Thymus (tissue), 11 donors: ENCODE data around the gene NFIC. TPM values are rescaled to one million over a fixed set of nuclear protein-coding genes. Genes with fewer than 3 reads are reported as not detected.
"Not testable (repeated sequence)": the region's sequence is repeated elsewhere in the genome, so short reads cannot be mapped to it uniquely, and the experiment has no call there.

Source experiments
- DNase-seq, 9 donors: peaks; one replicate each; pipeline ENCODE4 v3.0.0-alpha.2; 2013; ENCODE audit warnings: low spot score in 9 of 9, low read depth in 6 of 9, missing footprints in 1 of 9
- H3K27ac ChIP-seq, 2 donors: one replicate each; pipeline ENCODE4 v1.5.1; 2013; ENCODE audit warnings: control low read depth in 1 of 2, low read depth in 1 of 2, low read length in 1 of 2, mild to moderate bottlenecking in 1 of 2, moderate library complexity in 1 of 2
- H3K27me3 ChIP-seq, 2 donors: one replicate each; pipeline ENCODE4 v1.5.1; 2013; ENCODE audit warnings: low read length in 1 of 2; ENCODE audit not compliant: control insufficient read depth in 2 of 2, insufficient read depth in 1 of 2
- H3K36me3 ChIP-seq, 2 donors: one replicate each; pipeline ENCODE4 v1.5.1; 2013; ENCODE audit warnings: low read length in 1 of 2, mild to moderate bottlenecking in 1 of 2, moderate library complexity in 1 of 2; ENCODE audit not compliant: control insufficient read depth in 2 of 2, insufficient read depth in 2 of 2
- H3K4me1 ChIP-seq, 2 donors: one replicate each; pipeline ENCODE4 v1.5.1; 2013; ENCODE audit warnings: low read length in 2 of 2; ENCODE audit not compliant: control insufficient read depth in 2 of 2, insufficient read depth in 2 of 2
- H3K4me3 ChIP-seq, 2 donors: one replicate each; pipeline ENCODE4 v1.5.1; 2013; ENCODE audit warnings: low read length in 2 of 2, control low read depth in 1 of 2, mild to moderate bottlenecking in 1 of 2
- H3K9me3 ChIP-seq, 2 donors: one replicate each; pipeline ENCODE4 v1.5.1; 2013; ENCODE audit warnings: low read length in 1 of 2, mild to moderate bottlenecking in 1 of 2; ENCODE audit not compliant: control insufficient read depth in 2 of 2, insufficient read depth in 1 of 2
- WGBS: extraction: QIAGEN DNeasy Blood & Tissue Kit; methylation state at CpG from one replicate; pipeline ENCODE4 v1.1.7; 2013; 5-methylcytosine and 5-hydroxymethylcytosine counted together
- polyA plus RNA-seq: library from polyadenylated mRNA; stranded (reverse); fragments of 200-250 nt; gene quantifications from one replicate; pipeline ENCODE4 v1.2.3, GENCODE V29; 2013
- total RNA-seq: library from RNA; stranded (reverse); fragments of 120-200 nt; gene quantifications from one replicate; pipeline ENCODE4 v1.2.4, GENCODE V29; 2013
- donor health status: healthy.

Gene NFIC
- total and polyA plus RNA-seq, 2 donors, result 2.1 to 17.0 TPM

DNA sequence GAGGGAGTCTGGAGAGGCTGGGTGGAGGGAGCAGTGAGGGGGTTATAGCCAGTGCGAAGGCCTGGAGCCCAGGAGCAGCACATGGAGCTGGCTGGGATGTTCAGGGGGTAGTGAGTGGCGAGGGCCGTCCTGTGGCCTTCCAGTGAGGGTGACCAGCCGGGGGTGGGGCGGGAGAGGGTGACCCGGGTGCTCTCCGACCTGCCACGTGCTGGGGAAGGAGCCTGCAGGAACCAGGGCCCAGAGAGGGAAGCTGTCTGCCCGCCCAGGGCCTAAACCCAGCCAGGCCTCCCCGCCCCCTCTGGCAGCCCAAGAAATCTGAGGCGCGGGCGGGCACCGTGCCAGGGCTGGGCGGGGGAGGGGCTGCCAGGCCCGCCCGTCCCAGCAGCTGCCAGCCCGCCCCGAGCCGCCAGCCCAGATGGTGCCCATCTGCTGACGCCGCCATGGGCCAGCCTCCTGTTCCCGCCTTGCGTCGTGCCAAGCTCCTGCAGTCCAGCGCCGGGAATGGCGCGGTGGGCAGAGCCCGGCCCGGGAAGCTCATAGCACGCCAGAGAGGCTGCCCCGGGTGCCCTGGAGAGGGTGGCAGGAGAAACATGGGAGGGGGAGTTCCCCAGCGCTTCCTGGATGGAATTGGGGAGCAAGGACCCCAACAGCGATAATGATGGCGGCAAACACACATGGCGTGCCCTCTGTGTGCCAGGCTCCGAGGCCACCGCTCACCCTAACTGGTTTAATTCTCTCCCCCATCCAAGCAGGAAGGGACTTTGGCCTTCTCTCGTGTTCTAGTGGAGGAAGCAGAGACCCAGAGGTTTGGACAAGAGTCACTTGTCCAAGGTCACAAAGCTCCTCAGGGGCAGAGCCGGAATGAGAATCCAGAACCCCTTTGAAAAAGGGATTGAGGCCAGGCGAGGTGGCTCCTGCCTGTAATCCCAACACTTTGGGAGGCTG, 21.5 kb downstream of the NFIC start:
- no peak for DNase-seq
- Histone ChIP-seq H3K27me3 (no peaks in the 10 kb centered on the region), H3K9me3 (no peaks in the 10 kb centered on the region), H3K36me3 (peaks cover 0 to 8% of the 10 kb centered on the region in 2 donors), H3K4me1 (no peaks in the 10 kb centered on the region), H3K4me3 (no peak overlapping the region), H3K27ac (peak overlapping the region in 1 of 2 donors; percentile 42)
- 95% methylated on average over 42 of the region's 42 CpGs for WGBS

DNA sequence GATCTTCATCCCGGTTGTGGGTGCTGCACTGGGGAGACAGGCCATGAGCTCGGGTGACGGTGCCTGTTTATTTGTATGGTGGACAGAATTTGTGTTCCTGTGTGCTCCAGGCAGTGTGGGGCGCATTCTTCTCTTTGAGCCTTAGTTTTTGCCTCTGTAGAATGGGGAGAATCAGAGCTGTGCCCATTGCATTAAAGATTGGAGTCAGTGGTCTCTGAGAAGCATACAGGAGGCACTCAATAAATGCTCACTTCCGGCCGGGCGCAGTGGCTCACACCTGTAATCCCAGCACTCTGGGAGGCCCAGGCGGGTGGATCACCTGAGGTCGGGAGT, 23.0 kb downstream of the NFIC start:
- no peaks in the 10 kb centered on the region for H3K9me3 ChIP-seq

DNA sequence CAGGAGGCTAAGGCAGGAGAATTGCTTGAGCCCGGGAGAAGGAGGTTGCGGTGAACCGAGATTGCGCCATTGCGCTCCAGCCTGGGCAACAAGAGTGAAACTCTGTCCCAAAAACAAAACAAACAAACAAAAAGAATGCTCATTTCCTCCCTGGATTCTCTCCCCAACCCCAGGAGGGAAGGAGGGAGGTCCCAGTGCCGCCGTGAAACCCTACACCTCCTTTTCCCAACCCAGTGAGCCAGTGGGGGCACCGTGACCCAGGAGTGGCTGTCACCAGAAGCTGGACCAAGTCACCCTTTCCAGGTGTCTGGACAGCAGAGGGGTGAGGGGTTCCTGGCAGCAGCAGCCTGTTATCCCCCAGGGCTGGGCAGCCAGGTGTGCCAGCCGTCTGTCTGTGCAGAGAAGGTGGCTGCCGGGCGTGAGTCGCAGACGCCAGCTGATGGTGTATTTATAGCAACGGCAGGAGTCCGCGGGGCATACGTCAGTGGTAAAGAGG, 23.5 kb downstream of the NFIC start:
- H3K4me3 ChIP-seq, result no peak overlapping the region
- H3K27ac ChIP-seq, result peak overlapping the region in 1 of 2 donors; percentile 15
- H3K36me3 ChIP-seq, result peaks cover 0 to 4% of the 10 kb centered on the region in 2 donors
- whole genome bisulfite sequencing, result 93% methylated on average over 17 of the region's 17 CpGs
- no peak for DNase-seq
- H3K27me3 ChIP-seq, result no peaks in the 10 kb centered on the region
- no peaks in the 10 kb centered on the region for H3K9me3 ChIP-seq
- H3K4me1 ChIP-seq, result no peaks in the 10 kb centered on the region

More for the DNA sequence above, 23.0 kb downstream of the NFIC start:
- H3K36me3 ChIP-seq, result peaks cover 0 to 4% of the 10 kb centered on the region in 2 donors
- H3K4me1 ChIP-seq, result no peaks in the 10 kb centered on the region
- H3K27ac ChIP-seq, result no peak overlapping the region
- WGBS, result 96% methylated on average over 9 of the region's 9 CpGs
- H3K4me3 ChIP-seq, result no peak overlapping the region
- no peaks in the 10 kb centered on the region for H3K27me3 ChIP-seq
- DNase-seq, result no peak

DNA sequence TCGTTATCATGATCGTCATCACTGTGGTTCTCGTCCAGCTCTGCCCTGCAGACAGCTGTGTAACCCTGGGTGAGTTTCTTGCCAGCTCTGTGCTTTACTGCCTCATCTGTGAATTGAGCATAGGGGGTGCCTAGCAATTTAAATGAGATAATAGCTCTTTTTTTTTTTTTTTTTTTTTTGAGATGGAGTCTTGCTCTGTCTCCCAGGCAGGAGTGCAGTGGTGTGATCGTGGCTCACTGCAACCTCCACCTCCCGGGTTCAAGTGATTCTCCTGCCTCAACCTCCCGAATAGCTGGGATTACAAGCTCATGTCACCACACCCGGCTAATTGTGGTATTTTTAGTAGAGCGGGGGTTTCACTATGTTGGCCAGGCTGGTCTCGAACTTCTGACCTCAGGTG, 25.5 kb downstream of the NFIC start:
- 98% methylated on average over 9 of the region's 9 CpGs for WGBS
- H3K27me3 ChIP-seq, H3K4me1 ChIP-seq, H3K9me3 ChIP-seq, DNase-seq, H3K4me3 ChIP-seq, H3K36me3 ChIP-seq, H3K27ac ChIP-seq: not testable (repeated sequence)

DNA sequence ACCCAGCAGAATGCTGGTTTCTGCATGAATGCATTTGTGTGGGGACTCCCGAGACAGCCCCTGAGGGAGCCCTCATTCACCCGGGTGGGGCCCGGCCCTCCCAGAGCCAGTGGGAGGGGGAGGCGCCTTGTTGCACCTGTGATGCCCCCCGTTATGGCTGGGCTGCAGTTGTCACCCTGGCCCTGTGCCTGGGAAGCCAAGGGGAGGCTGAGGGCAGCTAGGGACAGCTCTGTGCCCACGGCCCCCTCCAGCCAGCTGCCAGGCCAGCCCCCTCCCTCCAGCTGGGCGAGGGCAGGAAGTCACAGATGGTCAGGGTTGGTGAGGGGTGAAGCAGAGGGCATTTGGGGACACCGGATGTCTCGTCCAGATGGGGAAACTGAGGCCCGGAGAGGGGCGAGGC, 26.1 kb downstream of the NFIC start:
- Histone ChIP-seq H3K27me3 (no peaks in the 10 kb centered on the region), H3K4me3 (no peak overlapping the region), H3K36me3 (peaks cover 0 to 4% of the 10 kb centered on the region in 2 donors), H3K27ac (no peak overlapping the region), H3K9me3 (no peaks in the 10 kb centered on the region), H3K4me1 (no peaks in the 10 kb centered on the region)
- DNase-seq, result no peak
- 91% methylated on average over 11 of the region's 11 CpGs for WGBS

DNA sequence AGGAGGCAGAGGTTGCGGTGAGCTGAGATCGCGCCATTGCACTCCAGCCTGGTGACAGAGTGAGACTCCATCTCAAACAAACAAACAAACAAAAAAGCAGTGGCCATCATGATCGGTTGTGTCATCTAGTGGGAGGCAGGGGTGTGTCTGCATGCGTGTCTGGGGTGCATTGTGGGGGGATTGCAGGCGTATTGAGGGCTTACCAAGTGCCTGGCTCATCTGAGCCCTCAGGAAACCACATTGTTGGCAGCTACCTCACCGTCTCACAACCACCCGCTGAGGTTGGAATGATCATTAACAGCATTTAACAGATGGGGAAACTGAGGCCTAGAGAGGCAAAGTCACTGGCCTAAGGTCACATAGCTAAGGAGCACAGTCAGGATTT, 30.5 kb downstream of the NFIC start:
- no peak overlapping the region for H3K4me3 ChIP-seq
- H3K27me3 ChIP-seq, result no peaks in the 10 kb centered on the region
- WGBS, result 93% methylated on average over 8 of the region's 8 CpGs
- H3K9me3 ChIP-seq, result no peaks in the 10 kb centered on the region
- DNase-seq, result no peak
- H3K36me3 ChIP-seq, result peaks cover 0 to 4% of the 10 kb centered on the region in 2 donors
- no peak overlapping the region for H3K27ac ChIP-seq
- H3K4me1 ChIP-seq, result peaks cover 0 to 4% of the 10 kb centered on the region in 2 donors

DNA sequence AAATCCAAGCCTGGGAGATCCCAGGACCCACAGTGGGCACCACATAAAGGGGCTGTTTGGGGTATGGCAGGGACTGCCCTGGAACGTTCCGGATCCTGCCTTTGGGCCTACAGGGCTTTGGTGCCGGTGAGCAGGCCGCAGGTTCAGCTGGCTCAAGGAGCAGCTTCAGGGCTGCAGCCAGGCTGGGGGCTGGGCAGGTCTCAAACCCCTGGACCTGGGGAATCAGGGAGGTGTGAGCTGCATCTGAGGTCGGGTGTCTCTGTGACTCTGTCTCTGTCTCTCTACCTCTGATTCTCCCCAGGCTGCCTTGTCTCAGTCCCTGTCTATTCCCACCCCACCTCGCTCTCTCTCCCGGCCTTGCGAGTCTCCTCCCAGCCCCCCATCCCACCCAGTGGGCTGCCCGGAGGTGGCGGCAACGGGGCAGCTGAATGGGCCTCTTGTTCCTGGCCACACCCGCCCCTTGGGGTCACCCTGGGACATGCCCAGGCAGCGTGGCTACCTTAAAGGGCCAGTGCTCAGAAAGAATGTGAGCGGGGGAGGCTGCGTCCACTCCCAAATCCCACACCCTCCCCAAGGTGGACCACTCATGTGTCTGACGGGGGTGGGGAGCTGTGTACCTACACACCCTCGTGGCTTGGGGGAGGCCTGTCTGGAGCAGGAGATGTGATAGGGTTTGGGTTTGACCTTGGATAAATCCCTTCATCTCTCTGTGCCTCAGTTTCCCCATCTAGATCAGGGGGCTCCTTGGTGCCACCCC, 31.1 kb downstream of the NFIC start:
- Histone ChIP-seq H3K36me3 (peaks cover 0 to 4% of the 10 kb centered on the region in 2 donors), H3K9me3 (peaks cover 0 to under 1% of the 10 kb centered on the region in 2 donors), H3K4me3 (no peak overlapping the region), H3K27me3 (no peaks in the 10 kb centered on the region), H3K4me1 (peaks cover 0 to 4% of the 10 kb centered on the region in 2 donors), H3K27ac (no peak overlapping the region)
- DNase-seq, result no peak
- WGBS, result 92% methylated on average over 17 of the region's 17 CpGs

DNA sequence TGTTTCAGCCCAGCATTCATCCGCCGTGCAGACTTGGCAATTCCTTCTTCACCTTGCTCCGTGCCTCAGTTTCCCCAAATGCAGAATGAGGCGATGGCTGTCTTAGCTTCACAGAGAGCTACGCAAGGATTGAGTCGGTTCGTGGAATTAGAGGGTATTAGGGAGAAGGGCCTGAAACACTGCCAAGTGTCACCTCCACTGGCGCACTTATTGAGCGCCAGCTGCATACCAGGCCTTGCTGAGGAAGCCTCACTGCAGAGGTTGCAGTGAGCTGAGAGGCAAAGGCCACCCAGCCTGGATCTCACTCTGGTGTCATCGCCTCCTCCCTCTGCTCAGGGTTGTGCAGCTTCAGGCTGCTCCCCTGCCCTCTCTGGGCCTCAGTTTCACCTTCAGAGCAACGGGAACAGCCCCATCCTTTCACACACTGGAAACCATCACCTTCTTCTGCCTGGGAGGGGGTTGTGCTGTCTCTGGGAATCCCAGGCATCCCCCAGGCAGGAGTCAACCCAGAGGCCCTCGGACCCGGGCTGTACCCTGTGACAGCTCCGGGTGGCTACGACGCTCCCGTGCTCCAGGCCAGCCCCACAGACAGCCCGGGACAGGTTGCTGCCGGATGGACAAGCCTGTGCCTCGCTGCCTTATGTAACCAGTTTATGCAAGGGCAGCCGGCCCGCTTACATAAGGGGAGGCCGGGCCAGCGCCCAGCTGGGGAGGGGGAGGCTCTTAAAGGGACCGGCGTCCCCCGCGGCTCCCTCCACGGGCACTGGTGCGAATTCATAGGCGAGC, 31.9 kb downstream of the NFIC start:
- Histone ChIP-seq H3K27ac (no peak overlapping the region), H3K4me3 (no peak overlapping the region)
- WGBS, result 96% methylated on average over 31 of the region's 31 CpGs

More for the DNA sequence above, 31.9 kb downstream of the NFIC start:
- DNase-seq, result no peak
- H3K27me3 ChIP-seq, result no peaks in the 10 kb centered on the region
- H3K4me1 ChIP-seq, result peaks cover 0 to 4% of the 10 kb centered on the region in 2 donors
- H3K36me3 ChIP-seq, result peaks cover 0 to 4% of the 10 kb centered on the region in 2 donors
- H3K9me3 ChIP-seq, result peaks cover 0 to 5% of the 10 kb centered on the region in 2 donors
